HG02571 (cell line): ENCODE data around the gene HAAO.
A peak's percentile ranks its signal among the peaks of the same experiment; 100 is the strongest.
"Not testable (repeated sequence)": the region's sequence is repeated elsewhere in the genome, so short reads cannot be mapped to it uniquely, and the experiment has no call there.

Experiments
- ATAC-seq: cut with Tn5 transposase; IDR thresholded peaks from one replicate; pipeline ENCODE4 v1.9.1; 2021; ENCODE audit warnings: mild to moderate bottlenecking, moderate library complexity; ENCODE audit not compliant: unreplicated experiment

HAAO gene

DNA sequence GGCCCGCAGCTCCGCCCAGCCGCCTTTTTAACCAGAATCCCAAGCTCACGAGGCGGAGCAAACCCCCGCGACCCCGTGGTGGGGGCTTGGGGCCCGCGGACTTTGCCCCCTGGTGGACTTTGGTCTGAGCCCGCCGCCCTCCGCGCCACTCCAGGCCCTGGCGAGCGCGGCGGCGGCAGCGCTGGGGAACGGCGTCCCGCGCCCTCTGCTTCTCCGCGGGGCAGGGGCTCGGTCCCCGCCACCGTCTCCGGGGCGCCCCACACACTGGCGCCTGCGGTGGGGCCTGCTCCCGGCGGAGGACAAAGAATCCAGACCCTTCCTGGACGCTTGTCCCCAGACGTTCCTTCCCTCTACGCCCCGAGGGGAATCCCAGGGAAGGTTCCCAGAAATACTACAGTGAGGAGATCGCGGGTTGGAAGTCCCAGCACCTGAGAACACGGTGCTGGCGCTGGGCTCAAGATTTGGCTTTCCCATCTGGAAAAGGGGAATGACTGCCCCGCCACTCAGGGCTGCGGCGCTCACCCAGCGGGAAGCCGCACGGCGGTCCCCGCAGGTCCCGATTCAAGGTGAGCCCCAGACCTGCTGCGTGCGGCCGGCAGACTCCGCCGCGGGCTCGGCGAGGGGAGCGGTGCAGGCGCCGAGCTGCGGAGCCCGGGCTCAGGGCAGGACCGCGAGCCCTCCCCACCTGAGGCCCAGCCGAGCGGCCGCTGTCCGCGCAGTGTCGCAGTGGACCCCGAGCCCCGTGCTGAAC lies at the start of gene HAAO:
Gene HAAO (minus strand): TSS at position 1 of the 751 bp plus-strand sequence. CDS start 47 bp downstream, outside the sequence.
- peak; percentile 31 for ATAC-seq

GRCh38 chr2:42841344-42841743 lies 49.0 kb upstream of the HAAO start:
- ATAC-seq: no peak

DNA sequence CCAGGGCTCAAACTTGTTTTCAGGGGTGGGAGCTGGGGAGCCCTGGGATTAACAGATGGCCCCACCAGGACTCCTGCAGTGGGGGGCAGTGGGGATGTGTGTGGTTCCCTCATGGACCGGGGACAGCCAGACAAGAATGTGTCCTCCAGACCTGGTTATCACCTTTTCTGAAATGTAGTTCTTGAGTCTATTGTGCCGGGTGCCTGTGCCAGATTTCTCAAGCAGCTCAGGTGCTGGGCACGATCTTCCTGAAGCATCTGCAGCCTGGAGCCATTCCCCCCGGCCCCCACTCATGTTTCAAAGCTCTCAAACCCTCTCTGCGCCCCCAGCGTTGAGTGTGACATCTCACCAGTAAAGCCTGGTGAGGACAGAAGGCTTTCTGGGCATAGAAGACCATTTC lies 48.4 kb upstream of the HAAO start:
- ATAC-seq: no peak

DNA sequence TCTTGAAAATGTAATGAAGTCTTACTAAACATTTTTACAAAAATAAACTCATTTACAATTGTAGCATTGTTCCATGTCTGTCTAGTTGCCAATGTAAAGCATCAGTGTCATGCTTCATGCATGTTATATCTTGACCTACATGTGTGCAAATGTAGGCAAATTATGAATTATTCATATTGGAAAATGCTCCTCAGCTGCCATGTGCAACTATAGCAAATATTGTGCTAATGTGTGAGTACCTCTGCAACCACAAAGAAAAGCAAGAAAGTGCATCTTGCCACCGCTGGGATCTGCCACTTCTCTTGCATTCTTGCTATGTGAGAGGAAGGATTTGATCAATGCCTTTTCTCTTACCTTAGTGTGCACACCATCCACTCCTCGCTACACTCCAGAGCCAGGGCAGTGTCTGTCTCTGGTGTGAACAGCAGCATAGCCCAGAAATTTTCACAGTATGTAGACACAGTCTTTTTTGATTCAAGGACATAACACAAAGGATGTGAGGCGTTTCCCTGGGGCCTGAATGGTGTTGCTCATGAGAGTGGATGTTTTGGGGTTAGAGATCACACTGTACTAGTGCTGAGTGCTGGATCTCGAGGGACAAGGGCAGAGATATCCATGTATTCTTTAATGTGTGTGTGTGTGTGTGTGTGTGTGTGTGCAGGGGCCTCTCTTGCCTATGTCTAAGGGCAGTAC lies 47.6 kb upstream of the HAAO start:
- ATAC-seq: no peak

DNA sequence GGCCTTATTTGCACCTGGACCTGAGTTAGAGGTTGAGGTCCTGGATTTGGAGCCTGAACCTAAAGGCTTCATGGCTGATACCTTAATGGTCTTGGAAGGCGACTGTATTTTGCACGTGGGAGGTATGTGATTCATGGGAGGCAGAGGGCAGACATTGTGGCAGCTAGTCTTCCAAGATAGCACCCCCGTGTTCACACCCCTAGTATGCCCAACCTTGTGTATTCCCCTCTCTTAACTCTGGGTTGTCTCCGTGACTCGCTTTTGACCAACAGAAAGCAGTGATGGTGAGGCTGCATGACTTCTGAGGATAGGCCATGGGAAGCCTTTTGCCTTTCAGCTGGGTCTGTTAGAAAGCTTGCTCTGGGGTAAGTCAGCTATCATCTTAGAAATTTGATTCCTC lies 45.8 kb upstream of the HAAO start:
- no peak for ATAC-seq

DNA sequence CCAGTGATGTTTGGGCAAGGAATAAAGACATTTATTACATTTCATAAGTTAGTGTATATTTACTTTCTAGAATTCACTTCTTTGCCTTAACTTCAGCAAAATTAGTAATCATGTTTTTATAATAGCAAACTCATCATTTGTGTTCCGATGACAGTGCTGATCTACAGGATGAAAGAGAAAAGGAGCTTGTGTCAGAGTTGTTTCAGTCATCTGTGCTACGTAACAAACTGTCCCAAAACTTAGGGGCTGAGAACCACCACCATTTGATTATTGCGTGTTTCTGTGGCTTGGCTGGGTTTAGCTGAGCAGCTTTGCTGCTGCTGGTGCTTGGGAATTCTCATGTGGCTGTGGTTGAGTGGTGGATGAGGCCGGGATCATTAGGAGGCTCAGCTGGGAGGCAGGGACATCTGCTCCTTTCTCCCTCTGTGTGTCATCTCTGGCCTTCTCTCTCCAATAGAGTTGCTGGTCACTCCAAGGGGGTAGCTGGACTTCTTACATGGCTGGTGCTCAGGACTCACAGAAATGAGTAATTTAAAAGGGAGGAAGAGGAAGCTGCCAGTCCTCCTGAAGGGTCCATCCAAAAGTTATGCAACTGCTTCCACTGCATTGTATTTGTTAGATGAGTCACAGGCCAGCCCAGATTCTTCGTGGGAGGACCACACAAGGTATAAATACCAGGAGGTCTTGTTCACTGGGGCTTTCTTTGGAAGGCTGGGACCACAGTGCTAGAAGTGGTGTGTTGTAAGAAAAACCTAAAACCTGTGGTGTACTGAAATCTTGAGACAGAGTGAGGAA lies 43.4 kb upstream of the HAAO start:
- no peak for ATAC-seq

GRCh38 chr2:42834161-42834560 lies 41.8 kb upstream of the HAAO start:
- no peak for ATAC-seq

GRCh38 chr2:42832289-42832634 lies 39.9 kb upstream of the HAAO start:
- ATAC-seq: no peak

GRCh38 chr2:42831575-42832288 lies 39.3 kb upstream of the HAAO start:
- not testable (repeated sequence) for ATAC-seq

- no peak for ATAC-seq
Measured at GRCh38 chr2:42830922-42831574, 38.7 kb upstream of the HAAO start.

DNA sequence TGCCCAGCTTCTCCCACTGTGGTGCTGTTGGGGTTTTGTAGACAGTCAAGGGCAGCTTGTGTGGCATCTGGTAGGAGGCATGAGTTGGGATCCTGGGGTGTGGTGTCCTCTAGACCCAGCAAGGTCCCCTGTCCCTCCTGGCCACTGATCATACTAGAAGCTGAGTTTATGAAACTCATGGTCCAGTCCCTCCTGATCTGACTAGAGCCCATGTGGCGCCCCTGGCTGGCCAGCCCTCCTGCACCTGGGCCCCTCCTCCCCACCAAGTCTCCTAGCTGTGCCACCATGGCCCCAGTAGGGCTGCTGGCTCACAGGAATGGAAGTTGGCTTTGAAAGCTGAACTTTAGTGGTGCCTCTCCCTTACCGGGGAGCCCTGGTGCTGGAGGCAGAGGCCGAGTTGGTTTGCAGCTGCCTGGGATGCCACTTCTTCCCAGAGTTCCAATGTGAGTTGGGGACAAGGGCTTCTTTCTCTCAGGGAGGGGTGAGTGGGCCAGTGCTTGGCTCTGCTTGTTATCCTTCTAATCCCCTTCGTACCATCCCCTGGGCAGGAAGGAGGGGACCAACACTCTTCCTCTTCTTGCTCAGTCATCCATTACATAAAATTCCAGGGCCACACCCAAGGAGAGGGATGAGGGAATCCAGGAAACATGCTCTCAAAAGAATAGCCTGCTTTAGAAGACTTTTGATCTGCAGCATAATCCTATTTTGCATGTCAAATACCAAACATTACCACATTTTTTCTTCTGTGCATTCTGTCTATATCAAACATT lies 37.5 kb upstream of the HAAO start:
- no peak for ATAC-seq

DNA sequence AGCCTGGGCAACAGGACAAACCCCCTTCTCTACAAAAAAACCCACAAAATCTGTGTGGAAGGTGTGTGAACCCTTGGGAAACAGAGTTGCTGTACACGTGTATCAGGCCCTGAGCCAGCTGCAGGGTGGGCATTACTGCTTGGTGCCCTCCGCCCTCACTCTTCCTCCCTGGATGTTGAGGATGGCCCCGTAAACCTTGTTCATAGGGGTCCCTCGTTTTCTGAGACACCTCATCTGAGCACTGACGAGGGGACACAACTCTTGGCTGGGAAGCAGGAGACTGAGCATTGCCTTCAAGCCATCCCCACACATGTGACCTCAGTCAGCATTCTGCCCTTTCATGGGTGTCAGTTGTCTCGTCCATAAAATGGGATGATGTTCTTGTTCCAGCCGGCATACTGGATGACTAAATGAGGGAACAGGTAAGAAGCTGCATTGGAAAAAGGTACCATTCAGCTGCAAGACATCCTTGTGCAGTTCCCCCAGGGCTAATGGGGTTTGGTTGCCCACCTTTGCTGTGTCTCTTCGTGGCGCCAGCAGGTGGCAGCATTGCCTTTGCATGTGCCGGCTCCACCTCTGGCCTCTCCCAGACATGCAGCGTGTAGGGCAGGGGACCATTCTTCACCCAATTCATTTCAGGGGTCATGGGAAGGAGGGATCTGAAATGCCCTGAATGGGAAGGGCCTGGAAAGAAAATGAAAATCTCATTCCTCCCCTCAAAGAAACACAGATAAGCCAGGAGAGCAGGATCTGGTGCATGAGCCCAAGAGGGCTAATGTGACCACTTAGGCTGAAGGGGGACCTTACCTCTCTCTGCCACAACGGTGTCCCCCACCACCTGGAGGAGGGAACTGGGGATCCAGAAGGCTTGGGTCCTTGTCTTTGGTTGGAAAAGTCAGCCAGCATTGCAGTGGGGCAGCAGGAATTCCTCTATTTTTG lies 36.4 kb upstream of the HAAO start:
- peak; percentile 74 for ATAC-seq

DNA sequence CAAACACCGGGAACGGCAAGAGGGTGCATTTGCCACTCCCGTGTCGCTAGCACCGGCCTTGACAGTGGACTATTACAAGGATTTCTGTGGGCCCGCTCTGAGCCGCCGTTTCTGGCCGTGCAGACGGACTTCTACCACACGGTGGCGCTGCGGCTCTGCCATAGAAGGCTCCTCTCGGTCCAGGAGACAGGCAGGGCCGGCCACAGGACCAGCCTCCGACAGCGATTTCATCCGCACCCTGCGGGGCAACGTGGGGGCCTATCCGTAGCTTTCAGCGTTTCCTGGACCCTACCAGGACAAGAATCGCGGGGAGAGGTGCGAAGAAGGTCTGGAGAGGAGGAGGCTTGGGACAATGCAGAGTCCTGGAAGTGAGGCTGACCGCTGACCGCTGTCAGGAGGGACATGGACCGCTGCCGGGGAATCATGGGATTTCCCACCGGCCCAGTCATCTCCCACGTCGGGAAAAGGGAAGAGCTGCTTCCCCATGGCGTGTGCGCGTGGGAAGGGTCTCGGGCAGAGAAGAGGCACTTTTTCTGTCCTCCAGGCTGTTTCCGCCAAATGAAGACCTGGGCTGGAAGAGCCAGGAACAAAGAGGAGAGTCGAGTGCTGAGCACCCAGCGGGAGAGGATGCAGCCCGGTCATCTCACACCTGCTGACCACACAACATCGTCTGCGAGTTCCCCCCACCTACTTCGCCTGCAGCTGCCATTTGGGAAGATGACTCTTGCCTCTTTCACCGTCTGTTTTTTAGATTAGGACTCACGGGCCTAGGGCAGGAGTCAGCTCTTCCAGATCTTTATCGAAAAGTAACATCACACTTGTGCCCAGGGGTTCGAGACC lies 35.5 kb upstream of the HAAO start:
- ATAC-seq: peak; percentile 61

GRCh38 chr2:42826231-42826630 lies 33.8 kb upstream of the HAAO start:
- no peak for ATAC-seq

- ATAC-seq: no peak
Measured at GRCh38 chr2:42824454-42824807, 32.0 kb upstream of the HAAO start.

DNA sequence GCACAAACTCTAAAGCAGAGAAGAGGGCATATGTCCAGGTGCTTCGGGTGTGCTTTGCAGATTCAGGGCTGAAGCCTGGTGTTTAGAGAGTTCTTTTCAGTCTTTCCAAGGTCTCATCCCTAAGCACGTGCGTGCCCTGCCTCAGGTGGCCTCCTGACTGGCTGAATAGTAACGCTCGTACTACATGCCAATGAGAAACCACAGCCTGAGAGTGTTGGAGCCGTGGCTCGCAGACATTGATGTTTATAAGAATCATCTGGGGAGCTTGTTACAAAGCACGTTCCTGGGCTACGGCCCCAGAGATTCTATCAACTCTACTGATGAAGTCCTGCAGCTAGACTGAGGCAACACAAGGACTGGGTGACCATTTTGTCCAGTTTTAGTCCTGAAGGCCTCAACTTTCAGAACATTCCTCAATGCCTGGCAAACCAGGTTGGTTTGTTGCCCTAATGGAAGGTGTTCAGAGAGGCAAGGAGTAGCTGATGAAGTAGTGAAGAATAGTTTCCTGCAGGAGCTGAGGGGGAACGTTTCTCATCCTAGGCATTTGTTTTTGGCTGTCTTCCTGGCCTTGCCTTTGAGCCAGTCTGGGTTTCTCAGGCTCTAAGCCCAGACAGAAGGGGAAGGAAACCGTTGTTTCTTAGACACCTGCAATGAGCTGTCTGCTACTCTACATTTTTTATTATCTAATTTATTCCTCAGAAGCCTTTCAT lies 31.5 kb upstream of the HAAO start:
- no peak for ATAC-seq

- ATAC-seq: no peak
Measured at GRCh38 chr2:42819160-42819559, 26.8 kb upstream of the HAAO start.
